Right renal pelvis (tissue), 4 donors: ENCODE results near the gene ZNF207. TPM values are rescaled to one million over a fixed set of nuclear protein-coding genes. Genes with fewer than 3 reads are reported as not detected.
"Not testable (repeated sequence)": the region's sequence is repeated elsewhere in the genome, so short reads cannot be mapped to it uniquely, and the experiment has no call there.

Experiments used
- DNase-seq, 4 donors: peaks; one replicate each; pipeline ENCODE4 v3.0.0-alpha.2; 2013; ENCODE audit warnings: low read depth in 4 of 4, low spot score in 3 of 4, missing footprints in 1 of 4
- polyA plus RNA-seq, 4 donors: library from polyadenylated mRNA; unstranded; fragments of 120-200 nt; gene quantifications; one replicate each; pipeline ENCODE4 v1.2.1, GENCODE V29; 2013; ENCODE audit not compliant: insufficient read length in 4 of 4

Gene ZNF207
- polyA plus RNA-seq, 4 donors, result 189 to 228 (median 224) TPM

DNA sequence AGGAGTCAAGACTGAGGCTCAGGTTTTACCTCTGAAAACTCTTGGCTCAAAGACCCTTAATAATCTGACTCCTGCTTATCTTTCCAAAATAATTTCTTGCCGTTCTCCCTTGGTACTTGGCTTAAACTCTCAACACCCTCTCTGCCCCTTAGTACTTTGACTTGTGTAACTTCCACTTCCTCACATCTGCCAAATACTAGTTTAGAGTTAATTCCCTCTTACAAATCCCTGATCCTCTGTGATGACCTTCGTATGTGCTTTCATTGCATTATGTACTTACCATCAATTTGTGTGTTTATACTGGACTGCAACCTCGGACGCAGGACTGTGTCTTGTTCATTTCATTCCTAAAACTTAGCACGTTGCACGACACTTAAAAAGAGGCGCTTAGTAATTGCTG lies 35.2 kb downstream of the ZNF207 start:
- DNase-seq, result no peak

DNA sequence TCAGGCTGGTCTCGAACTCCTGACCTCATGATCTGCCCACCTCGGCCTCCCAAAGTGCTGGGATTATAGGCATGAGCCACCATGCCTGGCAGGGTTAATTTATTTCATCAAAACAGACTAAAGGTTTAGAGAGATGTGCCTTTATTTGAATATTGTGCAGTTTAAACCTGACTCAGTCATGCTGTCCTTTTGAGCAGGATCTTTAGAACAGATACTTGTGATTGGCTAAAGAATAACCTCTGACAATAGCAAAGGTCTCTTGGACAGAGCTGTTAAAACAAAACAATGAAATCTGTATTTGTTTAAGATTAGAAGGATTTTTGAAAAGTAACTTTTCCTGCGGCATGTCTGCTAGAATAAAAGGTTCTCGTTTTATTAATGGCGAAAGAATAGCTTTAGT lies 36.0 kb downstream of the ZNF207 start:
- DNase-seq, result no peak

DNA sequence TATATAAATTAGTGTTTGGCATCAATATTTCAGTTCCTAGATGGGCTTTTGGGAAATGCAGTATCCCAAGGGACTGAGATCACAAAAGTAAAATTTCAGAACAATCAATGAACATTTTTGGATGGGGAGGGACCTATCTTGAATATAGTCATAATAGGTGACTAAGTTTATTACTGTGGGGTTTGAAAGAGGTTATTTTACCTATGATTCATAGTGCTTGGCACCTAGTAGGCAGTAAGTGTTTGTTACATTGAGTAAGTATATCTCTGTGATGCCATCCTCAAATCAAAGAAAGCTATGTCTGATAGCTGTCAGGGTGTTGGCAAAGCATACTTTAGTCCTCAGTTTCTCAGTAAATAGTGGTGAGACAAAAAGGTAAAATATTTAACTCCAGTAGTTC lies 36.9 kb downstream of the ZNF207 start:
- DNase-seq, result no peak

DNA sequence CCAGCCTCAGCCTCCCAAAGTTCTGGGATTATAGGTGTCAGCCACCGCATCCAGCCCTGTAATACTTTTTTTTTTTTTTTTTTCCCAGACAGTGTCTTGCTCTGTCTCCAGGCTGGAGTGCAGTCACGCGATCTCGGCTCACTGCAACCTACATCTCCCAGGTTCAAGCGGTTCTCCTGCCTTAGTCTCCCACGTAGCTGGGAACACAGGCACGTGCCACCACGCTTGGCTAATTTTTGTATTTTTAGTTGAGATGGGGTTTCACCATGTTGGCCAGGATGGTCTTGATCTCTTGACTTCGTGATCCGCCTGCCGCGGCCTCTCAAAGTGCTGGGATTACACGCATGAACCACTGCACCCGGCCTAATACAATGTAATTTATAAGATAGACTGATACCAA lies 38.2 kb downstream of the ZNF207 start:
- not testable (repeated sequence) for DNase-seq

DNA sequence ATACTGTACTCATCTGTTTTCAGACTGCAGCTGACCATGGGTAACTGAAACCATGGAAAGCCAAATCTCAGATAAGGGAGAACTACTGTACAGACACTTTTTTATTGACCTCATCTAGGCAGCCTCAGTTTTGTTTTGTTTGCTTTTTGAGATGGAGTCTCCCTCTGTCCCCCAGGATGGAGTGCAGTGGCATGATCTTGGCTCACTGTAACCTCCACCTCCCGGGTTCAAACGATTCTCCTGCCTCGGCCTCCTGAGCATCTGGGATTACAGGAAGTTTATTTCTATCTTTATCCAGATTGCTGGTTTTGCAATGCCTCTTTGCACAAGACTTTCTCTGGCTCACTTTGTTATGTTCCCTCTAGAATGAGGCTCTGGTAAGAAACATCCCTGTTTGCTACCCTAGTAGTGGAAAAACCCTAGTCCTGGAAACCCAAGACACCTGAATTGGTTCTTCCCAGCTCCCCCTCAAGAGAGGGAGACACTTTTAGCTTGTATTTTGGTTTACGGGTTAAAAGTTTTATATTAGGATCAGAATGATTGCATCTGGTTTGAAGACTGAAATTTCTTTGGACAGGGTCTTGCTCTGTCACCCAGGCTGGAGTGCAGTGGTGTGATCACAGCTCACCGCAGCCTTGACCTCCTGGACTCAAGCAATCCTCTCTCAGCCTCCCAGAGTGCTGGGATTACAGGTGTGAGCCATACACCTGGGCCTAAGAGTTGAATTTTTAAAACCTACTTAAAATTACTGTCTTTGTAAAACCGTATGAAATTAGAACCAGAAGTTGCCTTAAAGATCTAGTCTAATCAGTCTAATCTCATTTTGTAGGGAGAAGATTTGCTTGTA lies 38.9 kb downstream of the ZNF207 start:
- no peak for DNase-seq

DNA sequence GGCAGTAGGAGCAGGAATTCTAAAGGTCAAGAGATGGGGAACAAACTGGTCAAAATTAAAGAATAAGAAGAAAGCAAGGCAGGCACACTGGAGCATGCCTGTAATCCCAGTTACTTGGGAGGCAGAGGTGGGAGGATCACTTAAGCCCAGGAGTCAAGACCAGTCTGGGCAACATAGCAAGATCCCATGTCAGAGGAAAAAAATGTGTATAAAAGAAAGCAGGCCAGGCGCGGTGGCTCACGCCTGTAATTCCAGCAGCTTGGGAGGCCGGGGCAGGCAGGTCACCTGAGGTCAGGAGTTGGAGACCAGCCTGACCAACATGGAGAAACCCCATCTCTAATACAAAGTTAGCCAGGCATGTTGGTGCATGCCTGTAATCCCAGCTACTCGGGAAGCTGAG lies 43.9 kb downstream of the ZNF207 start:
- DNase-seq, result no peak

DNA sequence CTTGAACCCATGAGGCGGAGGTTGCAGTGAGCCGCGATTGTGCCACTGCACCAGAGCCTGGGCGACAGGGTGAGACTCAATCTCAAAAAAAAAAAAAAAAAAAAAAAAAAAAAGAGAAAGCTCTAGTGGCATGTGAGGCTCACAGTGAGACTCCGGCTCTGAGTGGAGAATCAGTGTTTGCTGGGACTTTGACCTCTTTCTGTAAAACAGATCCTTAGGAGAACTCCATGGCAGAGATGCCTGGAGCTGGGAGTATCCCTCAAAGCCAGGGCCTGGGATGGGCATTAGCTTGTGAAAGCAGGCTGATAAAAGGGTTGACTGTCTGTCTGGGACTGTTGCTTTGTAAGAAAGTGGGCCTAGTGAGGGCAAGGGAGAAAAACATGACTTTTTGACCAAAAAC lies 46.4 kb downstream of the ZNF207 start:
- no peak for DNase-seq

DNA sequence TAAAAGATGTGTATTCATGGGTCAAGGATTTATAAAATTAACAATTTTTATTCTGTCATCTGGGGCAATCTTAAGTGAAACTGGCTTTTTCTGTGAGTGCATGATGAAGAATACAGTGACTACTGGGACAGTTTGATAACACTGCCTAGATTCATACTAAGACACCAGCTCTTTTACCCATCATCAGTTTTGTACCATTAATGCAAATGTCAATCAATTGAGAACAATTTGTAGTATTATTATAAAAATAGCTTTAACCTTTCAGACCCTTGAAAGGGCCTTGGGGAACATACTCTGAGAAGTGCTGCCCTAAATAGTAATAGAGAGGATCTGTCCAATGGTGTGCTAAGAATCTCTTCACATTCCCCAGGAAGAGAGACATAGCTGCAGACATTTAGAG lies 49.0 kb downstream of the ZNF207 start:
- DNase-seq, result no peak

DNA sequence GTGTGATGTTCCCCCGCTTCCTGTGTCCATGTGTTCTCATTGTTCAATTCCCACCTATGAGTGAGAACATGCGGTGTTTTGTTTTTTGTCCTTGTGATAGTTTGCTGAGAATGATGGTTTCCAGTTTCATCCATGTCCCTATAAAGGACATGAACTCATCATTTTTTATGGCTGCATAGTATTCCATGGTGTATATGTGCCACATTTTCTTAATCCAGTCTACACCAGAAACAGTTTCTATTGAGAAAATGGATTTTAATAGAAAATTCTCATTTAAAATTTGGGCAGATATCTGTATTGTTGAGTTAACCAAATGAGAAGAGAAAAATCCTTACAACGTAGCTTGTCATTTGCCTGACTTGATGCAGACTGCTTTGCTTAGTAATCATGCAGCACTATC lies 60.1 kb downstream of the ZNF207 start:
- not testable (repeated sequence) for DNase-seq

DNA sequence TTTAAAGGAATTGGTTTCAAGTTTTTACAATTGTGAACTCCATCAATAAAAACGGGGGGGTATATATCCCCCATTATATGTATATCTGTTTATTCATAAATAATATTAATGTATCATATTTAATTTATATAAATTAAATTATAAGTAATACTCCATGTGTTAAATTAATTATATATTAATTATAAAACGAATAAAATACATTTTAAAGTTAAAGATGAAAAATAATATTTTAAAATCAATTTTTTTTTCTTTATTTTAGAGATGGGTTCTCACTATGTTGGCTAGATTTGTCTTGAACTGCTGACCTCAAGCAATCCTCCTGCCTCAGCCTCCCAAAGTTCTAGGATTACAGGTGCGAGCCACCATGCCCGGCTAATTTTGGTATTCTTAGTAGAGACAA lies 76.9 kb downstream of the ZNF207 start:
- no peak for DNase-seq

DNA sequence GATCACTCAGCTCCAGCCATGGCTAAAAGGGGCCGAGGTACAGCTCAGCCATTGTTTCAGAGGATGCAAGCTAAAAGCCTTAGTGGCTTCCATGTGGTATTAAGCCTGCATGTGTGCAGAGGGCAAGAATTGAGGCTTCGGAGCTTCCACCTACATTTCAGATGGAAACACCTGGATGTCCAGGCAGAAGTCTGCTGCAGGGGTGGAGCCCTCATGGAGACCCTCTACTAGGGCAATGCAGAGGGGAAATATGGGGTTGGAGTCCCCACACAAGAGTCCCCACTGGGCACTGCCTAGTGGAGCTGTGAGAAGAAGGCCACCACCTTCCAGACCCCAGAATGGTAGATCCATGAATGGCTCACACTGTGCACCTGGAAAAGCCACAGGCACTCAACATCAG lies 79.6 kb downstream of the ZNF207 start:
- DNase-seq, result no peak

Other genes with a start within 250 kb of the ZNF207 start
- 10 to 100 TPM; 47.6 to 61.2 (median 57.3) TPM for gene RHOT1, start 207.7 kb upstream of the ZNF207 start, polyA plus RNA-seq
- 1 to 10 TPM; 1.5 to 1.8 (median 1.5) TPM for gene RHBDL3, start 84.3 kb upstream of the ZNF207 start, polyA plus RNA-seq
- 10 to 100 TPM; 43.0 to 45.3 (median 44.3) TPM for gene C17orf75, start 8.0 kb upstream of the ZNF207 start, polyA plus RNA-seq
- gene PSMD11, start 94.4 kb downstream of the ZNF207 start, polyA plus RNA-seq, result 100 to 1,000 TPM in 2 of 4 donors, 10 to 100 TPM in 2; 94.9 to 116 (median 100) TPM
- 1 to 10 TPM; 4.9 to 5.5 (median 4.9) TPM for gene CDK5R1, start 136.8 kb downstream of the ZNF207 start, polyA plus RNA-seq